Measurements from ENCODE around the gene STAT5A.

GRCh38 chr17:42308446-42308845, 20.1 kb downstream of the STAT5A start:
- TF ChIP-seq, protein P1, sequence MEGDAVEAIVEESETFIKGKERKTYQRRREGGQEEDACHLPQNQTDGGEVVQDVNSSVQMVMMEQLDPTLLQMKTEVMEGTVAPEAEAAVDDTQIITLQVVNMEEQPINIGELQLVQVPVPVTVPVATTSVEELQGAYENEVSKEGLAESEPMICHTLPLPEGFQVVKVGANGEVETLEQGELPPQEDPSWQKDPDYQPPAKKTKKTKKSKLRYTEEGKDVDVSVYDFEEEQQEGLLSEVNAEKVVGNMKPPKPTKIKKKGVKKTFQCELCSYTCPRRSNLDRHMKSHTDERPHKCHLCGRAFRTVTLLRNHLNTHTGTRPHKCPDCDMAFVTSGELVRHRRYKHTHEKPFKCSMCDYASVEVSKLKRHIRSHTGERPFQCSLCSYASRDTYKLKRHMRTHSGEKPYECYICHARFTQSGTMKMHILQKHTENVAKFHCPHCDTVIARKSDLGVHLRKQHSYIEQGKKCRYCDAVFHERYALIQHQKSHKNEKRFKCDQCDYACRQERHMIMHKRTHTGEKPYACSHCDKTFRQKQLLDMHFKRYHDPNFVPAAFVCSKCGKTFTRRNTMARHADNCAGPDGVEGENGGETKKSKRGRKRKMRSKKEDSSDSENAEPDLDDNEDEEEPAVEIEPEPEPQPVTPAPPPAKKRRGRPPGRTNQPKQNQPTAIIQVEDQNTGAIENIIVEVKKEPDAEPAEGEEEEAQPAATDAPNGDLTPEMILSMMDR (conservative IDR thresholded peaks at IDR 0.05; ENCODE audit: low read depth, low read length) = no peak
- TF ChIP-seq EZH2 (IDR thresholded peaks at IDR 0.05; ENCODE audit: borderline replicate concordance, low read depth, low read length, poor library complexity, severe bottlenecking) = no peak

Data from A673 (cell line).